ENCODE results near the gene CDK14. TPM values are rescaled to one million over a fixed set of nuclear protein-coding genes. Genes with fewer than 3 reads are reported as not detected.

The CDK14 gene
- total RNA-seq, 4 donors from 2014 or later = 22.2 to 36.3 (median 28.6) TPM

DNA sequence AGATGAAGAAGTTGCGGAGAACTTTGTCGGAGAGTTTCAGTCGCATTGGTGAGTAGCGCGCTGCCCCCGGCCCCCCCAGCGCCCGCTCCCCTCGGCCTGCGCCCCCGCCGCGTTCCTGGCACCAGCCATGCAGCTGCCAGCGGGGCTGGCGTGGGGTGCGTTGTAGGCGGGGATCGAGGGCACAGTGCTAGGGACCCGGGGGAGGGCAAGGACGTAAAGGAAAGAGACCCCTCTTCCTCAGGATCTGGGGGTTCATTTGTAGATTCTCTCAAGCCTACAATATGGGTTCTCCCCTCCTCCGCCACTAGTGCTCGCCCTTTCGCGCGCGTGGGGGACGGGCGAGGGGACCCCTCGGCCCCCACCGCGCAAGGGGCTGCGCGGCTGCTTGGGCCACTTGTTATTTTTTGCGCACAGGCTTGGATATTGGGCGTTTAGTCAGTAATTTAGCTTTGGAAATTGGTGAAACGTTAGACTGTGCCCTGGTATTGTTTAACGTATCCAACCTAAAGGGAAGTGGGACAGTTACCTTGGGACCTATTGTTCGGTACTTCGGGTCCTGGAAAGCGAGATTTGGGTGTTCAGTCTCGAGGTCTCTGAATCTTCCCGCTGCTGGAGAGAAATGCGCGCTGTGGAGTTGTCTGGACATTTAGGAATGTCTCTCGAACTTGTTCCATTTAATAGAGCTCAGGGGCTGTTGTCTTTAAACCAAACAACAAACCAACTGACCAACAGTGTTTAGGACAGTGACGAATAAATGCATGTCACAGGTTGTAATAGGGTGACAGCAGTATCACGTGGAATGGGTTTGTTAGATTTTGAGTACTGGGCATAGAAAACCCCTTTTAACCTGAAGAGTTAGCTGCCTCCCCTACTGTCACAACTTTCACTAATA lies 796 bp downstream of the CDK14 start:
- no peak for DNase-seq (ENCODE audit: low spot score in 2 of 2)
- TF ChIP-seq, protein P1, sequence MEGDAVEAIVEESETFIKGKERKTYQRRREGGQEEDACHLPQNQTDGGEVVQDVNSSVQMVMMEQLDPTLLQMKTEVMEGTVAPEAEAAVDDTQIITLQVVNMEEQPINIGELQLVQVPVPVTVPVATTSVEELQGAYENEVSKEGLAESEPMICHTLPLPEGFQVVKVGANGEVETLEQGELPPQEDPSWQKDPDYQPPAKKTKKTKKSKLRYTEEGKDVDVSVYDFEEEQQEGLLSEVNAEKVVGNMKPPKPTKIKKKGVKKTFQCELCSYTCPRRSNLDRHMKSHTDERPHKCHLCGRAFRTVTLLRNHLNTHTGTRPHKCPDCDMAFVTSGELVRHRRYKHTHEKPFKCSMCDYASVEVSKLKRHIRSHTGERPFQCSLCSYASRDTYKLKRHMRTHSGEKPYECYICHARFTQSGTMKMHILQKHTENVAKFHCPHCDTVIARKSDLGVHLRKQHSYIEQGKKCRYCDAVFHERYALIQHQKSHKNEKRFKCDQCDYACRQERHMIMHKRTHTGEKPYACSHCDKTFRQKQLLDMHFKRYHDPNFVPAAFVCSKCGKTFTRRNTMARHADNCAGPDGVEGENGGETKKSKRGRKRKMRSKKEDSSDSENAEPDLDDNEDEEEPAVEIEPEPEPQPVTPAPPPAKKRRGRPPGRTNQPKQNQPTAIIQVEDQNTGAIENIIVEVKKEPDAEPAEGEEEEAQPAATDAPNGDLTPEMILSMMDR (IDR thresholded peaks at IDR 0.05) = no peak
- peak overlapping the region; percentile 76 to 92 (median 86) for H3K27ac ChIP-seq
- peak overlapping the region; percentile 64 to 88 (median 78) for H3K4me3 ChIP-seq
- WGBS, 2 donors = 0 to 2% methylated on average over 27 to 43 of the region's 47 CpGs
- H3K36me3 ChIP-seq = no peaks in the 10 kb centered on the region
- peaks cover 0 to 41% (median 7%) of the 10 kb centered on the region in 4 donors for H3K4me1 ChIP-seq
- H3K27me3 ChIP-seq = no peaks in the 10 kb centered on the region
- H3K9me3 ChIP-seq = no peaks in the 10 kb centered on the region

DNA sequence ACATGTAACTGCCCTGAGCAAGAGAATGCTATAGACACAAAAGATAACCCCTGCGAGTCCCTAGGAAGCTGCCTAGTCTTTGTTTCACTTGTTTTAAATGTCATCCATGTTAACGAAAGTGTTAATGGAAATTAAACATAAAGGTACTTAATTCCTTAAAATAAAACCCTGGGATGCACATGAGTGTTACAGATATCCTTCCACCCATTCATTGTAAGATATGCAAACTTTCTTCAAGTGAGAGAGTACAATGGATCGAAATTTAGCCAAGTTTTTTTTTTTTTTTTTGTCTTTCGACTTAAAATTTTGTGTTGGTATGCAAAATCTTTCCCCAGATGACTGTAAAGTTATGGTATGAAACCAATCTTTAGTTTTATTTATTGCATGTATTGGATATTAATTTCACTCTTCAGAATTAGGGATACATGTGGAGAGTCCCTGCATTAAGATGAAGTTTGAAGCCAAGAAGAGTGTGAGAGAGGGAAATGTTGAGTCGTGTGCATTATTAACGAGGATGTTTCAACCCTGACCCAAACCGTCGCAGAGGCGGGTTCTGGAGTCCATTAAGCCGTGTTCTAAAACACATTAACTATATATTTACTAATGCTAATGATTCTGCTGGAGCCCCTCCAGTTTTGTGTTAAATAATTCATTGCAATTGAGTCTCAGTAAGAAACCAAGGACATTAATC lies 1.6 kb downstream of the CDK14 start:
- H3K9me3 ChIP-seq = no peaks in the 10 kb centered on the region
- H3K4me1 ChIP-seq = peaks cover 0 to 38% (median 7%) of the 10 kb centered on the region in 4 donors
- H3K27ac ChIP-seq = peak overlapping the region in 1 of 4 donors; percentile 92
- H3K4me3 ChIP-seq = peak overlapping the region in 3 of 4 donors; percentile 64 to 88 (median 69)
- 16 to 18% methylated on average over 10 of the region's 10 CpGs for WGBS, 2 donors
- no peaks in the 10 kb centered on the region for H3K27me3 ChIP-seq
- TF ChIP-seq EP300 (IDR thresholded peaks at IDR 0.05) (no peak), POLR2A (IDR thresholded peaks at IDR 0.05) (no peak)
- TF ChIP-seq, protein P1 (IDR thresholded peaks at IDR 0.05) = no peak
- no peaks in the 10 kb centered on the region for H3K36me3 ChIP-seq
- no peak for DNase-seq (ENCODE audit: low spot score in 2 of 2)

DNA sequence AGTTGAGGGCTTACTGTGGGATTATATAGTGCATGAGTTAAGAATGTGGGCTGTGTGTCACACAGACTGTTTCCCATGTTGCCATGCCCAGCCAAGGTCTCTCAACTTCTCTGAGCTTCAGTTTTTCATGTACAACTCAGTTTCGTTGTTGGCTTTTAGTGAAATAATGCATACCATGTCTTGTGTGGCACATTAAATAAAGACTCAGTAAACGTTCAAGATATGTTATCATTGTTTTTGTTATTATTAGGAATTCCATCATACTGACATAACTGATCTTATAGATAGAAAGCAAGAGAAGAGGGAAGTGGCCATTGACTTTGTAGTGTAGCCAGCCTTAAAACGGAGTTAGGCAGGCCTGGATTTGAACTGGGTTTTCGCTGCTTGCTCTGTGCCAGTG lies 2.9 kb downstream of the CDK14 start:
- H3K27me3 ChIP-seq = no peaks in the 10 kb centered on the region
- TF ChIP-seq, protein P1 (IDR thresholded peaks at IDR 0.05) = no peak
- TF ChIP-seq POLR2A (IDR thresholded peaks at IDR 0.05) (no peak), EP300 (IDR thresholded peaks at IDR 0.05) (no peak)
- H3K4me1 ChIP-seq = peaks cover 0 to 38% (median 7%) of the 10 kb centered on the region in 4 donors
- DNase-seq (ENCODE audit: low spot score in 2 of 2) = no peak
- no peaks in the 10 kb centered on the region for H3K9me3 ChIP-seq
- WGBS, 2 donors = 65 to 67% methylated on average over 4 of the region's 4 CpGs
- H3K27ac ChIP-seq = no peak overlapping the region
- no peaks in the 10 kb centered on the region for H3K36me3 ChIP-seq
- H3K4me3 ChIP-seq = no peak overlapping the region

DNA sequence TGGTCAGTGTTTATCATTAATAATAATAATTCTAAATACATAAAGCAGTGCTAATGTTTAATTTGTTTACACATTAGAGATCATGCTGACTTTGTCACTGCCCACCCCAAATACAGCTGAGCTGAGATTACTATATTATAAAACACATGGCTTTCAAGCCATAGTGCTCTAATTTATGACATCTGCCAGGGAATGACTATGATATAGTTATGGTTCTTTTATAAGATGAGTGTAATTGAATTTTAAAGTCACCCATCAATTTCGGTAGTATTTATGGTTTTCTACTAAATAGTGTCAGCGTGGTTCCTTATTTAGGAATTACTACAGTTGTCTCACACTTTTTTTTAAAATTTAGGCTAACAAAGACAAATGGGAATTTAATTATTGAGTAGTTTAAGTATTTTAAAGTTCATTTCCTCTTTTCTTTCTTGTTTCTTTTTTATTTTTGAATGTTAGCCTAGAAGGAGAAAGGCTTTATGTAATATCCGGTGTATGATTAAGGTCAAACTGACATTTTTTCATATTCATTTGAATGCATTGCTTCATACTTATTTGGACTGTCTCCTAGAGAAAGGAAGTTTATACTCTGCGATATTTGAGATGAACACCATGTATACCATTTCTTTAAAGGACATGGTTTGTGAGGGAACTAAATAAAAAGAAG lies 3.9 kb downstream of the CDK14 start:
- Histone ChIP-seq H3K4me1 (peaks cover 0 to 34% (median 7%) of the 10 kb centered on the region in 4 donors), H3K27me3 (no peaks in the 10 kb centered on the region), H3K9me3 (no peaks in the 10 kb centered on the region), H3K4me3 (no peak overlapping the region), H3K27ac (no peak overlapping the region), H3K36me3 (no peaks in the 10 kb centered on the region)
- TF ChIP-seq EP300 (IDR thresholded peaks at IDR 0.05) = peak in 1 of 2 donors; percentile 33
- TF ChIP-seq, protein P1 (IDR thresholded peaks at IDR 0.05) = no peak
- no peak for DNase-seq (ENCODE audit: low spot score in 2 of 2)
- 40 to 44% methylated on average over 4 of the region's 4 CpGs for WGBS, 2 donors
